Mucosa of descending colon (tissue), 3 donors: ENCODE measurements around the gene NOL4L. TPM values are rescaled to one million over a fixed set of nuclear protein-coding genes. Genes with fewer than 3 reads are reported as not detected.

ENCODE experiments used
- ATAC-seq: fragments of 200-7000 bp; cut with Tn5 transposase; one replicate; pipeline ENCODE4 v1.9.1; 2020; ENCODE audit warnings: mild to moderate bottlenecking, moderate library complexity
- DNase-seq, 3 donors: peaks; one replicate each; pipeline ENCODE4 v3.0.0-alpha.2; 2020
- H3K36me3 ChIP-seq: fragments of 200-600 bp; one replicate; pipeline ENCODE4 v1.8.0; 2021; ENCODE audit warnings: low read depth, mild to moderate bottlenecking
- H3K4me1 ChIP-seq: fragments of 200-600 bp; one replicate; pipeline ENCODE4 v1.8.0; 2021; ENCODE audit warnings: low read depth, mild to moderate bottlenecking
- H3K4me3 ChIP-seq: fragments of 200-600 bp; one replicate; pipeline ENCODE4 v1.8.0; 2021; ENCODE audit warnings: mild to moderate bottlenecking
- H3K9me3 ChIP-seq: fragments of 200-600 bp; one replicate; pipeline ENCODE4 v1.8.0; 2021; ENCODE audit warnings: mild to moderate bottlenecking
- CTCF ChIP-seq: fragments of 200-600 bp; IDR thresholded peaks from one replicate; pipeline ENCODE4 v1.8.0; 2022; ENCODE audit warnings: antibody characterized with exemption, mild to moderate bottlenecking
- intact Hi-C, 2 donors: fragments of 100-400 bp; cut with DNase I in 1 of 2; cut with micrococcal nuclease in 1 of 2; formaldehyde crosslinking; loops; one replicate each; pipeline versions ENCODE4 v1.11.0 to v1.11.1; 2022; cut with DNase I, micrococcal nuclease
- total RNA-seq, 3 donors: library from RNA; stranded (reverse); fragmentation: NEBNext Ultra II Directional in 2 of 3; extraction: Animal tissue kit (Norgen Biotek cat#: 25700) in 2 of 3; gene quantifications; one replicate each; pipeline versions ENCODE4 v1.2.1 to v1.2.4, GENCODE V29; 2021 to 2023
- donor health status: DM: no; HTN: no; CAD: no; lungs with moderate emphysema.
- donor health status: DM: no; HTN: no; CAD: no.
- donor health status: DM: no; HTN: yes; CAD: no.

NOL4L gene
- total RNA-seq, 3 donors from 2014 or later = 46.1 to 75.3 (median 55.1) TPM

DNA sequence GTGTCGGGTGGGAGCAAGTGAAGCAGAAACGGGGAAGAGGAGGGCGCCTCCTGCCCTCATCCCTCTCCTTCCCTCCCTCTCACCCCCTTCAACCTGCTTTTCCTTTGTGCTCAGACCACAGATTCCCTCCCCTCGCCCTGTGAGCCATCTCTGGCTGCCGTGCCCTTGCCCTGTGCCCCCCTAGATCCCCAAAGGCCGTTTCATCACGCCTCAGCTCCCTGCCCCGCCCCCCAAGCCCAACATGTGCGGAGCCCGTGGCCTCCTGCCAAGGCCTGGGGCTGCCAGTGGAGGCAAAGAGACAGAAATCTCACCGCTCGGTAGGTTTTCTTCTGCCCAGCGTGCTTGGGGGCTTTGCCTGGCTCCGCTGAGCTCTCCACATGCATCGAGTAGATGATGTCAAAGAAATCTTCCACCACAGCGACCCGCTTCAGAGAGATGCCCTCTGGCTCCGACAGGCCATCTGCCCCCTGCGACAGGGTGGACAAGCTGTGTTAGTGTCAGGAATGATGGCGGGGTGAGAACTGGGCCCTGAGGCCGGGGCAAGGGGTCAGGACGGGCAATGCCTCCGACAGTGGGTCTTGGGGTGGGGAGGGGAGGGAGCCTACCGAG, 57.6 kb downstream of the NOL4L start:
- Histone ChIP-seq H3K4me1 (no peaks in the 10 kb centered on the region), H3K36me3 (no peaks in the 10 kb centered on the region), H3K4me3 (no peak overlapping the region), H3K9me3 (no peaks in the 10 kb centered on the region)
- ATAC-seq (no peak), DNase-seq (no peak)
- intact Hi-C loops = no loop called here
- no peak for TF ChIP-seq CTCF

- intact Hi-C loops = no loop called here
- H3K36me3 ChIP-seq = no peaks in the 10 kb centered on the region
- peaks cover 3% of the 10 kb centered on the region for H3K4me1 ChIP-seq
- DNase-seq (no peak), ATAC-seq (no peak)
- no peaks in the 10 kb centered on the region for H3K9me3 ChIP-seq
- no peak overlapping the region for H3K4me3 ChIP-seq
- no peak for TF ChIP-seq CTCF
These were observed 58.1 kb downstream of the NOL4L start for GRCh38 chr20:32527052-32527446.

GRCh38 chr20:32526541-32526940, 58.6 kb downstream of the NOL4L start:
- no peaks in the 10 kb centered on the region for H3K9me3 ChIP-seq
- H3K4me3 ChIP-seq = no peak overlapping the region
- ATAC-seq (no peak), DNase-seq (no peak)
- no peaks in the 10 kb centered on the region for H3K36me3 ChIP-seq
- intact Hi-C loops = no loop called here
- TF ChIP-seq CTCF = no peak
- H3K4me1 ChIP-seq = peaks cover 4% of the 10 kb centered on the region

DNA sequence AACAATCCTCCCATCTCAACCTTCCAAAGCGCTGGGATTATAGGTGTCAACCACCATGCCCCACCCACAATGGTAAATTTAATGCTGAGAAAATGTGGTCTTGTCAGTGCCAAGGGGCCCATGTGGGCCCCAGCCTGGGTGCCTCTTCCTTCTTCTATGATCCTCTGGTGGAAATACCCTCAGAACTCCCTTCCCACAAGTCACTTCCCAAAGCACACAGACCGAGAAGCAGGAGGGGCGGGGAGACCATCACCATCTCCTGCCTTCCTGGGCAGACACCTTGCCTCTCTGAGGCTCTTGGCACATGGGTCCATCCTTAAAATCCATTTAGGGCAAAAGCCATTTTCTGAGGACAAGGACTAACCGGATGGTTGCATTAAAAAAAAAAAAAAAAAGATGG, 59.0 kb downstream of the NOL4L start:
- TF ChIP-seq CTCF = no peak
- no peaks in the 10 kb centered on the region for H3K9me3 ChIP-seq
- DNase-seq (peak in 1 of 3 donors; percentile 1), ATAC-seq (no peak)
- H3K36me3 ChIP-seq = no peaks in the 10 kb centered on the region
- intact Hi-C loops = no loop called here
- H3K4me1 ChIP-seq = peaks cover 4% of the 10 kb centered on the region
- H3K4me3 ChIP-seq = no peak overlapping the region

DNA sequence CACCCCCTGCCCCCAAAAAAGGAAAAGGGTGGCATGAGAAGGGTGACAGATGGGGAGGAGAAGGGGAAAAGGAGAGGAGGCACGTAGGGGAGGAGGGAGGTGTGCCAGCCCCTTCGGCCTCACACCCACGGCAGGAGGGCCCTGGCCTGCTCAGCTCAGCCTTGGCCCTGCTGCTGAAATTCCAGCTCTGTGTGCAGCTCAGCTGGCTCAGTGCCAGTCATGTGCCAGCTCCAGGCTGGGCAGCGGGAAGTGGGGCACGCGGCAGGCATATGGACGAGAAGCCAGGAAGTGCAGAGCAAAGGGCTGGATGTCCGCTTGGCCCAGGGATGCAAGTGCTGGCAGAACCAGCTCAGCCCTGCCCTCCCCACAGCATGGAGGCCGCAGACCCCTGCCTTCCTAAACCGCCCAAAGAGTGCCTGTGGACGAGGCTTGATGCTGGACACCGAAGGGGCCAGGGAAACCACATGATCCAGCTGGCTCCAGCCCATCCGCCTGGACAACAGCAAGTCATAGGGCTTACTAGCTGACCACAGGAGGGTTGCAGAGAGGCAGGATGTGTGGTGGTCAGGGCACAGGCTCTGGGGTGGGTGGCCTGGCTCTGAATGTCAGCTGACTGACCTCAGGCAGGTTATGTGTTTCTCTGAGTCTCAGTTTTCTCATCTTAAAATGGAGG, 60.2 kb downstream of the NOL4L start:
- Histone ChIP-seq H3K36me3 (no peaks in the 10 kb centered on the region), H3K4me3 (no peak overlapping the region), H3K9me3 (no peaks in the 10 kb centered on the region), H3K4me1 (peaks cover 4% of the 10 kb centered on the region)
- intact Hi-C loops = loop anchor here in 1 of 2 donors (5.0 kb wide), 1 partner anchor 127 kb away; no protein-coding TSS in a partner anchor
- TF ChIP-seq CTCF = no peak
- DNase-seq (peak in 2 of 3 donors; percentile 51 to 52), ATAC-seq (peak; percentile 5)
